LNCaP clone FGC (cell line): ENCODE data around the gene KARS1.
"Not testable (repeated sequence)": the region's sequence is repeated elsewhere in the genome, so short reads cannot be mapped to it uniquely, and the experiment has no call there.

Source experiments
- DNase-seq: peaks from one replicate; pipeline ENCODE4 v3.0.0-alpha.2; 2011; ENCODE audit warnings: low read depth
- H3K4me3 ChIP-seq: 2 replicates; pipeline ENCODE4 v1.5.1; 2011; ENCODE audit warnings: mild to moderate bottlenecking, low read depth, low read length, control low read depth
- CTCF ChIP-seq: IDR thresholded peaks from 2 replicates; pipeline ENCODE4 v1.5.1; 2012; ENCODE audit warnings: mild to moderate bottlenecking; ENCODE audit not compliant: control insufficient read depth, insufficient read depth; ENCODE audit errors: extremely low read depth

KARS1 gene

GRCh38 chr16:75603241-75603640, 44.2 kb downstream of the KARS1 start:
- no peak overlapping the region for H3K4me3 ChIP-seq
- DNase-seq = no peak
- no peak for TF ChIP-seq CTCF

GRCh38 chr16:75599452-75600277, 47.8 kb downstream of the KARS1 start:
- H3K4me3 ChIP-seq = no peak overlapping the region; the same call in 1 of the 2 replicates
- DNase-seq = peak; percentile 84
- TF ChIP-seq CTCF = no peak

GRCh38 chr16:75593825-75594820, 53.3 kb downstream of the KARS1 start:
- no peak for TF ChIP-seq CTCF
- DNase-seq = no peak

GRCh38 chr16:75593308-75593707, 54.2 kb downstream of the KARS1 start:
- no peak for TF ChIP-seq CTCF
- DNase-seq = no peak

More at GRCh38 chr16:75593825-75594820, 53.3 kb downstream of the KARS1 start:
- no peak overlapping the region for H3K4me3 ChIP-seq

GRCh38 chr16:75591927-75592326, 55.5 kb downstream of the KARS1 start:
- DNase-seq = not testable (repeated sequence)

More at GRCh38 chr16:75593308-75593707, 54.2 kb downstream of the KARS1 start:
- H3K4me3 ChIP-seq = no peak overlapping the region

GRCh38 chr16:75590920-75591843, 56.3 kb downstream of the KARS1 start:
- DNase-seq = peak; percentile 53
- TF ChIP-seq CTCF = peak; percentile 21; the same call in 1 of the 2 replicates
- H3K4me3 ChIP-seq = no peak overlapping the region

More at GRCh38 chr16:75591927-75592326, 55.5 kb downstream of the KARS1 start:
- H3K4me3 ChIP-seq = not testable (repeated sequence)
